ENCODE data around the gene CDKAL1. TPM values are rescaled to one million over a fixed set of nuclear protein-coding genes. Genes with fewer than 3 reads are reported as not detected.

The CDKAL1 gene
- total RNA-seq, 4 donors from 2014 or later, result 11.8 to 21.4 (median 13.8) TPM

DNA sequence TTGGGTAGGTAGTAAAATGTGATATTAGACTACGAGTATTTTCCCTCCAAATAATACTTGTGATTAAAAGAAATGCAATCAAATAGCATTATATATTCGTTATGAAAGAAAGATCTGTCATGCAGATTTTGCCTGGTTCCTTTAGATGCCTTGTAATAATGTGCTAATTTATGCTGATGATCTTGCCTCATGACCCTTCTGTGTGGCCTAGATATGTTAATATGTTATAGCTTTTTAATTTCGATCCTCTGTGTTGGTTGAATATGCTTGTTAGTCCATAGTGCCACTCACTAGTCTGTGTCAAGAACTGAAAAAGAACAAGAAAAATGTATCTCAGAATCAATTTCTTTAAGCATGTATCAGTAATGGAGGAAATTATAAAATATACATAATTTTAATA is 31.9 kb downstream of the CDKAL1 start:
- DNase-seq (ENCODE audit: low spot score), result no peak
- TF ChIP-seq, protein P1, sequence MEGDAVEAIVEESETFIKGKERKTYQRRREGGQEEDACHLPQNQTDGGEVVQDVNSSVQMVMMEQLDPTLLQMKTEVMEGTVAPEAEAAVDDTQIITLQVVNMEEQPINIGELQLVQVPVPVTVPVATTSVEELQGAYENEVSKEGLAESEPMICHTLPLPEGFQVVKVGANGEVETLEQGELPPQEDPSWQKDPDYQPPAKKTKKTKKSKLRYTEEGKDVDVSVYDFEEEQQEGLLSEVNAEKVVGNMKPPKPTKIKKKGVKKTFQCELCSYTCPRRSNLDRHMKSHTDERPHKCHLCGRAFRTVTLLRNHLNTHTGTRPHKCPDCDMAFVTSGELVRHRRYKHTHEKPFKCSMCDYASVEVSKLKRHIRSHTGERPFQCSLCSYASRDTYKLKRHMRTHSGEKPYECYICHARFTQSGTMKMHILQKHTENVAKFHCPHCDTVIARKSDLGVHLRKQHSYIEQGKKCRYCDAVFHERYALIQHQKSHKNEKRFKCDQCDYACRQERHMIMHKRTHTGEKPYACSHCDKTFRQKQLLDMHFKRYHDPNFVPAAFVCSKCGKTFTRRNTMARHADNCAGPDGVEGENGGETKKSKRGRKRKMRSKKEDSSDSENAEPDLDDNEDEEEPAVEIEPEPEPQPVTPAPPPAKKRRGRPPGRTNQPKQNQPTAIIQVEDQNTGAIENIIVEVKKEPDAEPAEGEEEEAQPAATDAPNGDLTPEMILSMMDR (IDR thresholded peaks at IDR 0.05), result no peak
- no peak for ATAC-seq (ENCODE audit: low FRiP score)

DNA sequence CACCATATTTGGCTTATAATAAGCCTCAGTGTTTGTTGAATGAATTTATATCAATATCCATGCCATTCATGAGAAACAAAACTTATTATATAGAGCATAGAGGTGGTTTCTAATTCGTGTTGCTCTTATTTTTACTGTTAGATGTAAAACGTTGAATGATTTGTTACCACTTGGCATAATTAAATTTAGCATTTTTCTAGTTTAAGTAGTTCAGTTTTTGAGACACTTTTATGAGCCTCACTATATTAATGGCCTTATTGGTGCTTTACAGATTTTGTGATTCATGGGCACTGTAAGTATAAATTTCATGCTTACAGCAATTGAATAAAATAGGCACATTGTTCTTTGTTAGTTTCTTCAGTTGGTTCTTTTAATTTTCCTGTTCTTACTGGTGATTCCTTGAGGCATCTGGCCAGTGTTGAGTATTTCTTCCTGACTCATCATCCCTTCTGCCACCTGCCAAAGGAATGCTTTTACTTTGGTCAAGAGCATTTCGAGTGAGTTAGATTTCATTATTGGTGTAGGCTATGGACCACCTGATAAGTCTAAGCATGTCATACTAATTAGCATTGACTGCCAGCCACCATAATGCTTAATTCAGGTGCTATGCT is 34.8 kb downstream of the CDKAL1 start:
- TF ChIP-seq, protein P1 (IDR thresholded peaks at IDR 0.05), result no peak
- DNase-seq (ENCODE audit: low spot score) (no peak), ATAC-seq (ENCODE audit: low FRiP score) (no peak)

DNA sequence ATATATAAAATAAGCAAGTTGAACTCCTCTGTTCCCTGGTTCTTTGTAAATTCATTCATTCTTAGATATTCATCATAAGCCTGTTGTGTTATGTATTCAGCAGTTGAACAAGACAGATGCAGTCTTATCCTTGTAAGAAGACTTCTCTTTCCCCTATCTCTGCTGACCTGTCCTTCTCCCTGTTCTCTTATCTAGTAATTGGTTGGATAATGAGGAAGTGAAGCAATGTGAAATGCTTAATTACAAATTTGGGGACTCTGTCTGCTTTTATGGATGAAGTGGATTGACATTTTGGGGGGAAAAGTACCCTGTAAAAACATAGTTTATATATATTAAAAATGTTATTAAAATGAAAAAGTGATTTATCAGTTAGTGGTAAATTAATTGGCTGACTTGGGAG is 37.0 kb downstream of the CDKAL1 start:
- TF ChIP-seq, protein P1 (IDR thresholded peaks at IDR 0.05), result no peak
- DNase-seq (ENCODE audit: low spot score) (no peak), ATAC-seq (ENCODE audit: low FRiP score) (no peak)

DNA sequence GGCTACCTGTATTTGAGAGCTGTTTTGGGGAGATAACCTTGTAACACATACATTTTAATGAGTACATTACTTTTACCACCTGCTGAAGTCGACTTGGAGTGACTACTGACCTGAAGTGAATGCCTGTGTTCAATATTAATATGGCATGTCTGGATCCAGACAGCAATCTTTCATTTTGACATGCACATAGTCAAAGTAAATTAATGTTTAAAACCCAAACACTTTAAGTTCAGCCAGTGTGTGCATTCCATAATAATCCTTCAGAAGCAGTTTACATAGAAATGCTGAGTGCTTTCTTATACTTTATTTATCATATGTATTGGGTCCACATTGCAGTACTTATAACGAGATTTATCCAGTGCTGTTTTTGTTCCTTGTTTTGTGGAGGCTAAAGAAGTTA is 38.0 kb downstream of the CDKAL1 start:
- DNase-seq (ENCODE audit: low spot score) (no peak), ATAC-seq (ENCODE audit: low FRiP score) (no peak)
- TF ChIP-seq, protein P1 (IDR thresholded peaks at IDR 0.05), result no peak

DNA sequence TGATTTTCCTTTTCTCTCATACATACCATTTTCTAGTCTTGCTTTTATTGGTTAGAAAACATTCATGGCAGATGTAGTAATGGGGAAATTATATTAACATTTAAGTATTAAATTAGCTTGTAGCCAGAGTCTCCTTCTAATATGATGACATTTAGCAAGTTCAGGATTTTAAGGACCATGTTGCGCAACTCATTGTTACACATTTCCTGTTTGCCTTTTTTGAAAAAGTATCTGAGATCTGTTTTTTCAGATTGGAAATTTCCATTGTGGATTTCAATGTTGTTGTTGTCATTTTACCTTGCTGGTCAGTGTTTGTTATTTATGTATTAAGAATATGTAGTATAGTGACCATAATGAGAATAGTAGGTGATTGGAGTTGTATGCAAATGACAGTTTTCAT is 38.7 kb downstream of the CDKAL1 start:
- no peak for DNase-seq (ENCODE audit: low spot score)
- ATAC-seq (ENCODE audit: low FRiP score), result no peak
- TF ChIP-seq, protein P1 (IDR thresholded peaks at IDR 0.05), result no peak

DNA sequence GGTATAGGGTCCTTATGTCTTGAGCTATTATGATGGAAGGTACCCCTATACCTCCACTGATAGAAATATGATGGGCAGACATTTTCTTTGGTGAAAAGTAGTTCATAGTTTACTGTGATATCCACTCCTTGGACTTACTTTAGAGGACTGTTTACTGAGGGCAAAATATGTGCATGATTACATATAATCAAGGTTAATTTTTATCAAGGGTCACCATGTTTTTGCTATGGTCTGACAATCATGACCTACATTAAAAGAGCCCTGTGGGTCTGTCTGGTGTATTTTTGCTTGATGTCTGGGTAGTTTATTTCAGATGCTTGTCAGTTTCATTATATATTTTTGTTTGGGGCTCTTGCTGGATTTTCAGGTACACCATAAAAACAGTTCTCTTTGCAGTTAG is 40.1 kb downstream of the CDKAL1 start:
- DNase-seq (ENCODE audit: low spot score) (no peak), ATAC-seq (ENCODE audit: low FRiP score) (no peak)
- TF ChIP-seq, protein P1 (IDR thresholded peaks at IDR 0.05), result no peak

DNA sequence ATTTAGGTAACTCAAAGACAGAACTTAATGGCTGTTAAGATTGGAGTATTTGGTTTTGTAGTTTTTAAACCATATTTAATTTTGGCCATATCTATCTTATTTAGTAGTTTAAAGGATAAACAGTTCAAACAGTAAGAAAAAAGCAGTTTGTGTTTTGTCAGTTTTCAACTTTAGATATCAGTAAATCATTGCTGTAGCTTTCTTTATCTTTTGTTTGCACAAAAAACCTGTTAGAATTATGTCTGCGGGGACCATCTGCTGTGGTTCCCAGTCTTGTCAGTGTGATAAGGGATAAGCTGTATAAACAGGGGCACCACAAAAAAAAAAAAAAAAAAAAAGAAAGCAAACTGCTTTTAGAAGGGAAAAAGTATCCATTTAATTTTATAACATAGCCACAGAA is 40.9 kb downstream of the CDKAL1 start:
- ATAC-seq (ENCODE audit: low FRiP score), result no peak
- TF ChIP-seq, protein P1 (IDR thresholded peaks at IDR 0.05), result no peak
- DNase-seq (ENCODE audit: low spot score), result no peak

All from omental fat pad (tissue), 4 donors.